PC-3 (cell line): ENCODE measurements around the gene IQSEC3. TPM values are rescaled to one million over a fixed set of nuclear protein-coding genes. Genes with fewer than 3 reads are reported as not detected.
"Not testable (repeated sequence)": the region's sequence is repeated elsewhere in the genome, so short reads cannot be mapped to it uniquely, and the experiment has no call there.

ENCODE experiments used
- ATAC-seq: fragments of 200-7000 bp; cut with Tn5 transposase; 2 replicates; pipeline ENCODE4 v1.9.1; 2020; ENCODE audit warnings: mild to moderate bottlenecking, moderate library complexity
- BruUV-seq: library from RNA; stranded (reverse); fragments of 400-500 nt; replicated peaks from 2 replicates; lab custom pipeline; 2021; lab: Mats Ljungman, UMichigan
- CTCF ChIA-PET: fragments of 300-600 bp; sonication (Branson Sonifier 250); formaldehyde crosslinking; loops from one replicate; lab custom pipeline; 2022; ENCODE audit warnings: antibody characterized with exemption; lab: Charles Lee
- POLR2A ChIA-PET: fragments of 300-600 bp; sonication (Branson Sonifier 250); formaldehyde crosslinking; loops from one replicate; lab custom pipeline; 2022; ENCODE audit warnings: antibody characterized with exemption; ENCODE audit not compliant: unreplicated experiment; lab: Charles Lee
- DNase-seq: peaks from one replicate; pipeline ENCODE4 v3.0.0-alpha.2; 2015
- H2AFZ ChIP-seq: fragments of 300-600 bp; sonication (generic); 2 replicates; pipeline ENCODE4 v1.6.0; 2016; ENCODE audit warnings: antibody characterized with exemption, low read length
- H3F3A ChIP-seq: fragments of 300-600 bp; sonication (generic); one replicate; pipeline ENCODE4 v1.6.0; 2017; ENCODE audit warnings: antibody characterized with exemption, low read length, control low read depth, mild to moderate bottlenecking; ENCODE audit not compliant: unreplicated experiment
- H3K27ac ChIP-seq: fragments of 300-600 bp; sonication (generic); 2 replicates; pipeline ENCODE4 v1.5.1; 2016; ENCODE audit warnings: mild to moderate bottlenecking, low read length
- H3K27me3 ChIP-seq: fragments of 300-600 bp; sonication (generic); 2 replicates; pipeline ENCODE4 v1.6.1; 2016; ENCODE audit warnings: low read length, mixed read lengths
- H3K36me3 ChIP-seq: fragments of 300-600 bp; sonication (generic); 2 replicates; pipeline ENCODE4 v1.6.1; 2016; ENCODE audit warnings: low read depth, mixed run types, low read length, mixed read lengths
- H3K4me1 ChIP-seq: fragments of 300-600 bp; sonication (generic); 2 replicates; pipeline ENCODE4 v1.5.1; 2016; ENCODE audit warnings: low read length; ENCODE audit not compliant: insufficient read depth
- H3K4me2 ChIP-seq: fragments of 300-600 bp; sonication (generic); 2 replicates; pipeline ENCODE4 v1.6.0; 2016; ENCODE audit warnings: low read length
- H3K4me3 ChIP-seq: fragments of 300-600 bp; sonication (generic); 2 replicates; pipeline ENCODE4 v1.5.1; 2016; ENCODE audit warnings: mild to moderate bottlenecking, low read length, mixed read lengths
- H3K79me2 ChIP-seq: fragments of 300-600 bp; sonication (generic); 2 replicates; pipeline ENCODE4 v1.6.1; 2017; ENCODE audit warnings: low read length, mixed read lengths
- H3K9ac ChIP-seq: fragments of 300-600 bp; sonication (generic); 2 replicates; pipeline ENCODE4 v1.6.0; 2016; ENCODE audit warnings: mild to moderate bottlenecking, low read length
- H3K9me2 ChIP-seq: fragments of 300-600 bp; sonication (generic); replicated peaks from 2 replicates; pipeline ENCODE4 v1.6.1; 2016; ENCODE audit warnings: mixed run types, low read length, mixed read lengths
- H3K9me3 ChIP-seq: fragments of 300-600 bp; sonication (generic); 2 replicates; pipeline ENCODE4 v1.6.1; 2016; ENCODE audit warnings: low read length, mixed read lengths
- H4K20me1 ChIP-seq: fragments of 300-600 bp; sonication (generic); 2 replicates; pipeline ENCODE4 v1.6.1; 2016; ENCODE audit warnings: low read length, mixed read lengths
- EZH2 ChIP-seq: fragments of 300-600 bp; sonication (generic); IDR thresholded peaks from one replicate; pipeline ENCODE4 v1.6.1; 2017; ENCODE audit warnings: antibody characterized with exemption, mild to moderate bottlenecking, low read length; ENCODE audit not compliant: unreplicated experiment
- EZH2phosphoT487 ChIP-seq: fragments of 300-600 bp; sonication (generic); IDR thresholded peaks from 2 replicates; pipeline ENCODE4 v1.6.1; 2018; ENCODE audit warnings: mild to moderate bottlenecking, antibody characterized with exemption, low read length, borderline replicate concordance
- intact Hi-C: fragments of 100-400 bp; cut with micrococcal nuclease; formaldehyde crosslinking; loops from 2 replicates; pipeline ENCODE4 v1.9.0; 2023
- total RNA-seq: library from RNA; depleted of rRNA; stranded (reverse); fragments of >200 nt; gene quantifications from 2 replicates; pipeline ENCODE4 v1.2.3, GENCODE V29; 2014
- TF ChIP-seq, protein P1 (sequence below): fragments of 300-600 bp; sonication (generic); conservative IDR thresholded peaks from 2 replicates; pipeline ENCODE4 v1.5.1; 2017; ENCODE audit warnings: antibody characterized with exemption, low read depth, mild to moderate bottlenecking, low read length

The IQSEC3 gene
- total RNA-seq, 1 experiment from 2014 or later: 0.11 TPM

DNA sequence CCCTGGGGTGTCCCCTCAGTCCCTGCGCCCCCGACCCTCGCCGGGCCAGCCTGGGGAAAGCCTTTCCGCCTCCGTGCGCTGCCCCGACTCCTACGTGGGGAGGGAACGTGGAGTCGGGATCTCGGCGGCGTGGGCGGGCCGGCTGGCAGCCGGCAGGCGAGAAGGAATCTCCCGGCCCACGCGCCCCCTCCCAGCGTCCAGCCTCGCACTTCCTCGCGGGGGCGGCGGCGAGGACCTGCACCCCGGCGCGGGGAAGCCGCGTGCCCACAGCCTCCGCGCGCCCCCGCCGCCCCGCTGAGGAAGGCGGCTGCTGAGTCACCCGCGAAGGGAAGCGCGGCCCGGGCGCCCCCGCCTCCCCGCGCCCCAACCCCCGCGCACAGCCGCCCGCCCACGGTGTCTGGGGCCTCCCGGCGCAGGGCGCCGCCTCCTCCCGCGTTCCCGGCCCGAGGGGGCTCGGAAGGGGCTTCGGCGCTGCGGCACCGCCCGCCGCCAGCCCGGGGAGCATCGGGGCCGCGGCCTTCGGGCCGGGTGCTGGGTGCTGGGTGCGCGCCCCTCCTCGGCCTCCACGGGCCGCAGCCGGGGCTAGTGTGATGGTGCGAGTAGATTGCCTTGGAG, 11.3 kb downstream of the IQSEC3 start:
- H2AFZ ChIP-seq, CTCF ChIA-PET, ATAC-seq, H3F3A ChIP-seq, BruUV-seq, H3K9ac ChIP-seq, H3K79me2 ChIP-seq, H3K4me3 ChIP-seq, H3K4me2 ChIP-seq, H3K9me3 ChIP-seq, intact Hi-C loops, H3K4me1 ChIP-seq, H3K9me2 ChIP-seq, H3K36me3 ChIP-seq, H4K20me1 ChIP-seq, H3K27ac ChIP-seq, POLR2A ChIA-PET, DNase-seq: not testable (repeated sequence)
- peaks cover 45% of the 10 kb centered on the region for H3K27me3 ChIP-seq

DNA sequence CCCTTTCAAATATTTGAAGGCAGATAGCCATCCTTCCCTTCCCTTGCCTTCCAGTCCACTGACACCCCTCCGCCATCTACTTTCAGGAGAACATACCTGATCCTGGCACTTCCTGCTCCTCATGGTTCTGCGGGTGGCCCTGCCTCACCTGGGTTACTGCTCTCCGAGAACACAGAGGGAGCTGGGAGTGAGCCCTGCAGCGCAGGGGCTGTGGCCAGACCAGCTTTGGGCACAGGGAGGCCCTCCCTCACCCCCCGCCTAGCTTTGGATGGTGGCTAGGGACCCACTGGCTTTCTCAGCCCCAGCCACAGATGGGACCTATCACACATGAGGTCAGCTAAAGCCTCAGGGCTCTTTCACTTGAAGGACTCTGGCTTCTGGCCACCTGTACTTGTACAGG, 12.4 kb downstream of the IQSEC3 start:
- H3K9me2 ChIP-seq: no peaks in the 10 kb centered on the region
- H3K4me2 ChIP-seq: no peak overlapping the region
- H3K36me3 ChIP-seq: no peaks in the 10 kb centered on the region
- no peaks in the 10 kb centered on the region for H3K4me1 ChIP-seq
- no peak overlapping the region for H3K4me3 ChIP-seq
- TF ChIP-seq, protein P1, sequence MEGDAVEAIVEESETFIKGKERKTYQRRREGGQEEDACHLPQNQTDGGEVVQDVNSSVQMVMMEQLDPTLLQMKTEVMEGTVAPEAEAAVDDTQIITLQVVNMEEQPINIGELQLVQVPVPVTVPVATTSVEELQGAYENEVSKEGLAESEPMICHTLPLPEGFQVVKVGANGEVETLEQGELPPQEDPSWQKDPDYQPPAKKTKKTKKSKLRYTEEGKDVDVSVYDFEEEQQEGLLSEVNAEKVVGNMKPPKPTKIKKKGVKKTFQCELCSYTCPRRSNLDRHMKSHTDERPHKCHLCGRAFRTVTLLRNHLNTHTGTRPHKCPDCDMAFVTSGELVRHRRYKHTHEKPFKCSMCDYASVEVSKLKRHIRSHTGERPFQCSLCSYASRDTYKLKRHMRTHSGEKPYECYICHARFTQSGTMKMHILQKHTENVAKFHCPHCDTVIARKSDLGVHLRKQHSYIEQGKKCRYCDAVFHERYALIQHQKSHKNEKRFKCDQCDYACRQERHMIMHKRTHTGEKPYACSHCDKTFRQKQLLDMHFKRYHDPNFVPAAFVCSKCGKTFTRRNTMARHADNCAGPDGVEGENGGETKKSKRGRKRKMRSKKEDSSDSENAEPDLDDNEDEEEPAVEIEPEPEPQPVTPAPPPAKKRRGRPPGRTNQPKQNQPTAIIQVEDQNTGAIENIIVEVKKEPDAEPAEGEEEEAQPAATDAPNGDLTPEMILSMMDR: no peak
- TF ChIP-seq EZH2phosphoT487 (no peak), EZH2 (no peak)
- no peaks in the 10 kb centered on the region for H3F3A ChIP-seq
- ChIA-PET POLR2A (no interaction called here), CTCF (no interaction called here)
- H3K9ac ChIP-seq: no peak overlapping the region
- intact Hi-C loops: no loop called here
- no peak overlapping the region for H3K27ac ChIP-seq
- no peak for ATAC-seq
- BruUV-seq: no TSS peak
- peaks cover 54% of the 10 kb centered on the region for H3K27me3 ChIP-seq
- no peaks in the 10 kb centered on the region for H4K20me1 ChIP-seq
- H3K79me2 ChIP-seq: no peaks in the 10 kb centered on the region
- no peak for DNase-seq
- H3K9me3 ChIP-seq: no peaks in the 10 kb centered on the region
- H2AFZ ChIP-seq: no peak overlapping the region

DNA sequence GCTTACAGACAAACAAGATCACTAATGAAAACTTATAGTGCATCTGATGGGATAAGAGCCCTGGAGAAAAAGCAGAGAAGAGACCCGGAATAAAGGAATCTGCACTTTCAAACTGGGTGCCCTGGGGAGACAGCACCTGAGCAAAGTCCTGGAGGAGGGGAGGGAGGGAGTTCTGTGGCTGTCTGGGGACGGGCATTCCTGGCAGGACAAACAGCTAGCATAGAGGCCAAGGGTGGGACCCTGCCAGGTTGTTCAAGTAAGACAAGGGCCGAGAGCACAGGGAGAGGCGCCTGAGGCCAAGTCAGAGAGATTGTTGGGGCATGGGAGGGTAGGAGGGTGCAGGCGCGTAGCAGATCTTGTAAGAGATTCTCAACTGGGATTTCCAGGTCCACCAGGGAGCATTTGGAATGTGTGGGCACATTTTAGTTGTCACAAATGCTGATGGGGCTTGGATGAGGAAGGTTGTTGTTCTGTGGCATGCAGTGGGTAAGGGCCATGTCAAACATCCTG, 14.2 kb downstream of the IQSEC3 start:
- ATAC-seq: no peak
- H3K36me3 ChIP-seq: no peaks in the 10 kb centered on the region
- CTCF ChIA-PET: no interaction called here
- no TSS peak for BruUV-seq
- no peak overlapping the region for H3K9ac ChIP-seq
- H3K4me3 ChIP-seq: no peak overlapping the region
- intact Hi-C loops: no loop called here
- H3K4me2 ChIP-seq: no peak overlapping the region
- no peak for DNase-seq
- no peaks in the 10 kb centered on the region for H3K9me2 ChIP-seq
- TF ChIP-seq EZH2phosphoT487 (no peak), EZH2 (no peak)
- TF ChIP-seq, protein P1: no peak
- peaks cover 53% of the 10 kb centered on the region for H3K27me3 ChIP-seq
- no peak overlapping the region for H2AFZ ChIP-seq
- no peak overlapping the region for H3K27ac ChIP-seq
- no peaks in the 10 kb centered on the region for H3K79me2 ChIP-seq
- POLR2A ChIA-PET: no interaction called here
- no peaks in the 10 kb centered on the region for H3K4me1 ChIP-seq
- H3K9me3 ChIP-seq: no peaks in the 10 kb centered on the region
- H3F3A ChIP-seq: no peaks in the 10 kb centered on the region
- H4K20me1 ChIP-seq: no peaks in the 10 kb centered on the region
